GM23338 (cell line): ENCODE measurements around the gene VAMP8. TPM values are rescaled to one million over a fixed set of nuclear protein-coding genes. Genes with fewer than 3 reads are reported as not detected.
A peak's percentile ranks its signal among the peaks of the same experiment; 100 is the strongest.

Experiments used
- ATAC-seq: fragments of 200-7000 bp; cut with Tn5 transposase; 3 replicates; pipeline ENCODE4 v1.9.1; 2020
- DNase-seq: peaks from one replicate; pipeline ENCODE4 v3.0.0-alpha.2; 2015; ENCODE audit warnings: low spot score
- H2AFZ ChIP-seq: fragments of 200-600 bp; sonication (generic); 2 replicates; pipeline ENCODE4 v1.8.0; 2016; ENCODE audit warnings: antibody characterized with exemption, mild to moderate bottlenecking, moderate library complexity
- H3F3A ChIP-seq: fragments of 200-600 bp; sonication (generic); replicated peaks from 2 replicates; pipeline ENCODE4 v1.8.0; 2017; ENCODE audit warnings: antibody characterized with exemption, mixed run types, low read depth
- H3K27ac ChIP-seq: fragments of 200-600 bp; sonication (generic); 2 replicates; pipeline ENCODE4 v1.6.1; 2016; ENCODE audit warnings: low read depth
- H3K27me3 ChIP-seq: fragments of 200-600 bp; sonication (generic); 2 replicates; pipeline ENCODE4 v1.8.0; 2016; ENCODE audit warnings: mild to moderate bottlenecking, mixed run types, moderate library complexity; ENCODE audit not compliant: insufficient read depth
- H3K36me3 ChIP-seq: fragments of 200-600 bp; sonication (generic); 2 replicates; pipeline ENCODE4 v1.8.0; 2016; ENCODE audit warnings: mild to moderate bottlenecking; ENCODE audit not compliant: insufficient read depth
- H3K4me1 ChIP-seq: fragments of 200-600 bp; sonication (generic); 2 replicates; pipeline ENCODE4 v1.8.0; 2016; ENCODE audit warnings: mild to moderate bottlenecking, moderate library complexity; ENCODE audit not compliant: insufficient read depth
- H3K4me2 ChIP-seq: fragments of 200-600 bp; sonication (generic); 2 replicates; pipeline ENCODE4 v1.7.1; 2017; ENCODE audit warnings: mixed run types
- H3K4me3 ChIP-seq: fragments of 200-600 bp; sonication (generic); 2 replicates; pipeline ENCODE4 v1.6.1; 2016; ENCODE audit warnings: mixed run types
- H3K79me2 ChIP-seq: fragments of 200-600 bp; sonication (generic); replicated peaks from 2 replicates; pipeline ENCODE4 v1.8.0; 2017; ENCODE audit warnings: mild to moderate bottlenecking; ENCODE audit not compliant: insufficient read depth
- H3K9me2 ChIP-seq: fragments of 200-600 bp; sonication (generic); 2 replicates; pipeline ENCODE4 v1.8.0; 2017; ENCODE audit not compliant: insufficient read depth
- H4K20me1 ChIP-seq: fragments of 200-600 bp; sonication (generic); replicated peaks from 2 replicates; pipeline ENCODE4 v1.8.0; 2017; ENCODE audit warnings: mild to moderate bottlenecking; ENCODE audit not compliant: insufficient read depth
- H3K27ac Mint-ChIP-seq: 2 replicates; pipeline ENCODE4 v1.8.0; 2020; ENCODE audit warnings: inconsistent platforms, mild to moderate bottlenecking, moderate library complexity, mixed read lengths
- H3K27me3 Mint-ChIP-seq: 3 replicates; pipeline ENCODE4 v1.8.0; 2022; ENCODE audit warnings: low read depth, mild to moderate bottlenecking, moderate library complexity, mixed read lengths, inconsistent platforms; ENCODE audit not compliant: insufficient read depth, poor library complexity
- H3K36me3 Mint-ChIP-seq: 3 replicates; pipeline ENCODE4 v1.8.0; 2021; ENCODE audit warnings: low read depth, mild to moderate bottlenecking, inconsistent platforms, moderate library complexity, mixed read lengths
- H3K4me1 Mint-ChIP-seq: 3 replicates; pipeline ENCODE4 v1.8.0; 2020; ENCODE audit warnings: mild to moderate bottlenecking, inconsistent platforms, mixed read lengths
- H3K4me3 Mint-ChIP-seq: 3 replicates; pipeline ENCODE4 v1.8.0; 2021; ENCODE audit warnings: moderate library complexity, mild to moderate bottlenecking, inconsistent platforms, mixed read lengths
- H3K9me3 Mint-ChIP-seq: 3 replicates; pipeline ENCODE4 v1.8.0; 2020; ENCODE audit warnings: moderate library complexity, mild to moderate bottlenecking, inconsistent platforms, mixed read lengths
- CREB1 ChIP-seq: fragments of 250-450 bp; sonication (Bioruptor Pico); IDR thresholded peaks from 2 replicates; pipeline ENCODE4 v1.5.0; 2020; ENCODE audit warnings: low read depth, mild to moderate bottlenecking, moderate library complexity
- CTCF ChIP-seq, 2 experiments: fragments of 200-600 bp in 1 of 2; sonication (generic) in 1 of 2; conservative IDR thresholded peaks; 2 replicates each; pipeline versions ENCODE4 v1.5.1 to v1.6.1; 2016 to 2017; ENCODE audit warnings: antibody characterized with exemption in 2 of 2, low read depth in 2 of 2, mild to moderate bottlenecking in 2 of 2, moderate library complexity in 1 of 2
- EZH2 ChIP-seq: fragments of 200-600 bp; sonication (generic); IDR thresholded peaks from one replicate; pipeline ENCODE4 v1.8.0; 2017; ENCODE audit warnings: antibody characterized with exemption, mild to moderate bottlenecking, low read depth; ENCODE audit not compliant: unreplicated experiment
- EZH2phosphoT487 ChIP-seq: fragments of 200-600 bp; sonication (generic); IDR thresholded peaks from one replicate; pipeline ENCODE4 v1.8.1; 2018; ENCODE audit warnings: antibody characterized with exemption; ENCODE audit not compliant: unreplicated experiment
- JUNB ChIP-seq: IDR thresholded peaks from one replicate; pipeline ENCODE4 v1.6.1; 2016; ENCODE audit warnings: antibody characterized with exemption; ENCODE audit not compliant: unreplicated experiment
- NANOG ChIP-seq: IDR thresholded peaks from 2 replicates; pipeline ENCODE4 v1.6.1; 2016; ENCODE audit warnings: antibody characterized with exemption, borderline replicate concordance
- REST ChIP-seq: IDR thresholded peaks from one replicate; pipeline ENCODE4 v1.6.1; 2018; ENCODE audit warnings: antibody characterized with exemption; ENCODE audit not compliant: unreplicated experiment
- ZNF114 ChIP-seq: fragments of 250-450 bp; sonication (Bioruptor Pico); IDR thresholded peaks from 2 replicates; pipeline ENCODE4 v1.5.0; 2020; ENCODE audit warnings: mild to moderate bottlenecking, moderate library complexity
- ZNF331 ChIP-seq: fragments of 250-450 bp; sonication (Bioruptor Pico); IDR thresholded peaks from 2 replicates; pipeline ENCODE4 v1.5.0; 2020; ENCODE audit warnings: low read depth, mild to moderate bottlenecking, moderate library complexity
- ZNF462 ChIP-seq: fragments of 250-450 bp; sonication (Bioruptor Pico); IDR thresholded peaks from 2 replicates; pipeline ENCODE4 v1.5.0; 2020; ENCODE audit warnings: mild to moderate bottlenecking, moderate library complexity
- polyA plus RNA-seq: library from polyadenylated mRNA; unstranded; fragments of >200 nt; fragmentation: Nextera tagmentation; extraction: Ambion mirVana; gene quantifications from 2 replicates; pipeline ENCODE4 v1.2.1, GENCODE V29; 2016
- total RNA-seq: library from RNA; depleted of rRNA; stranded (reverse); fragments of >200 nt; shearing (Covaris generic); gene quantifications from 2 replicates; pipeline ENCODE4 v1.2.3, GENCODE V29; 2014

The VAMP8 gene
- total and polyA plus RNA-seq, 2 experiments from 2014 or later = 16.3 to 71.7 TPM

- no peak for TF ChIP-seq REST
- TF ChIP-seq ZNF331 (CRISPR knock-in tag) = no peak
These were observed 28.7 kb downstream of the VAMP8 start (continued) for GRCh38 chr2:85606116-85606455.

- H4K20me1 ChIP-seq = peaks cover 34% of the 10 kb centered on the region
- H3K79me2 ChIP-seq = peaks cover 37% of the 10 kb centered on the region
- Mint-ChIP-seq H3K27ac (no peak overlapping the region; the same call in 1 of the 2 replicates), H3K4me1 (peaks cover 17% of the 10 kb centered on the region), H3K4me3 (no peak overlapping the region), H3K9me3 (peaks cover 3% of the 10 kb centered on the region; the same call in 1 of the 3 replicates), H3K27me3 (peaks cover 13% of the 10 kb centered on the region), H3K36me3 (peaks cover 44% of the 10 kb centered on the region)
- peaks cover 6% of the 10 kb centered on the region; the same call in 1 of the 2 replicates for H3K4me1 ChIP-seq
- no peak overlapping the region for H2AFZ ChIP-seq
- H3K27ac ChIP-seq = 0 out of 2 replicates have a peak overlapping the region, but pooled peaks have one; percentile 66
- H3K36me3 ChIP-seq = 0 out of 2 replicates have a peak, but pooled peaks cover 3% of the 10 kb centered on the region
- ATAC-seq = no peak
- H3K4me2 ChIP-seq = no peak overlapping the region
- H3K27me3 ChIP-seq = no peaks in the 10 kb centered on the region
- peaks cover 23% of the 10 kb centered on the region; the same call in 1 of the 2 replicates for H3F3A ChIP-seq
- no peaks in the 10 kb centered on the region for H3K9me2 ChIP-seq
- no peak overlapping the region for H3K4me3 ChIP-seq
- no peak for DNase-seq
- no peak for TF ChIP-seq ZNF114 (CRISPR knock-in tag)
- no peak for TF ChIP-seq ZNF462 (CRISPR knock-in tag)
- TF ChIP-seq JUNB = no peak
- no peak for TF ChIP-seq CREB1 (CRISPR knock-in tag)
- no peak for TF ChIP-seq NANOG
- TF ChIP-seq EZH2phosphoT487 = no peak
- TF ChIP-seq EZH2 = no peak
- no peak for TF ChIP-seq CTCF (conservative IDR thresholded peaks at IDR 0.05; ENCODE audit: low read depth in 2 of 2)
These were observed 30.2 kb downstream of the VAMP8 start for GRCh38 chr2:85607268-85608215.
